Heart right ventricle (tissue), 16 donors: Measurements from ENCODE around the gene TFPT. TPM values are rescaled to one million over a fixed set of nuclear protein-coding genes. Genes with fewer than 3 reads are reported as not detected.

Experiments
- ATAC-seq, 8 donors: fragments of 200-7000 bp; cut with Tn5 transposase; one replicate each; pipeline ENCODE4 v1.9.1; 2020; ENCODE audit warnings: mild to moderate bottlenecking in 8 of 8, moderate library complexity in 8 of 8, moderate number of reproducible peaks in 1 of 8
- DNase-seq, 2 donors: peaks; one replicate each; pipeline ENCODE4 v3.0.0-alpha.2; 2020
- H3K27ac ChIP-seq, 10 donors: fragments of 200-600 bp; sonication (generic) in 2 of 10; one replicate each; pipeline versions ENCODE4 v1.5.0 to v1.8.0; 2020 to 2022; ENCODE audit warnings: mild to moderate bottlenecking in 3 of 10
- H3K27me3 ChIP-seq, 7 donors: fragments of 200-600 bp; one replicate each; pipeline ENCODE4 v1.8.0; 2021 to 2022; ENCODE audit warnings: mild to moderate bottlenecking in 2 of 7
- H3K36me3 ChIP-seq, 9 donors: fragments of 200-600 bp; sonication (generic) in 1 of 9; one replicate each; pipeline versions ENCODE4 v1.5.0 to v1.8.0; 2020 to 2022; ENCODE audit warnings: mild to moderate bottlenecking in 2 of 9
- H3K4me1 ChIP-seq, 9 donors: fragments of 200-600 bp; sonication (generic) in 1 of 9; one replicate each; pipeline versions ENCODE4 v1.5.0 to v1.8.0; 2020 to 2022; ENCODE audit warnings: mild to moderate bottlenecking in 4 of 9
- H3K4me3 ChIP-seq, 10 donors: fragments of 200-600 bp; sonication (generic) in 2 of 10; one replicate each; pipeline versions ENCODE4 v1.5.0 to v1.8.0; 2020 to 2022; ENCODE audit warnings: mild to moderate bottlenecking in 7 of 10, moderate library complexity in 2 of 10
- H3K9me3 ChIP-seq, 11 donors: fragments of 200-600 bp in 10 of 11; sonication (generic) in 2 of 11; one replicate each; pipeline versions ENCODE4 v1.5.0 to v1.8.0; 2013 to 2022; ENCODE audit warnings: mild to moderate bottlenecking in 2 of 11, control low read depth in 1 of 11, moderate library complexity in 1 of 11
- CTCF ChIP-seq, 9 donors: fragments of 200-600 bp; sonication (generic) in 2 of 9; IDR thresholded peaks; one replicate each; pipeline versions ENCODE4 v1.5.0 to v1.8.0; 2021 to 2022; ENCODE audit warnings: antibody characterized with exemption in 9 of 9, mild to moderate bottlenecking in 5 of 9, moderate library complexity in 1 of 9
- WGBS, 2 donors: extraction: QIAGEN DNeasy Blood & Tissue Kit; methylation state at CpG; one replicate each; pipeline ENCODE4 v1.1.7; 2013; ENCODE audit warnings: inconsistent platforms in 1 of 2; 5-methylcytosine and 5-hydroxymethylcytosine counted together
- intact Hi-C, 10 donors: fragments of 100-400 bp; cut with DNase I; formaldehyde crosslinking; loops; one replicate each; pipeline versions ENCODE4 v1.11.1 to v1.14.2; 2022
- polyA plus RNA-seq, 2 donors: library from polyadenylated mRNA; stranded (reverse); fragments of 200-250 nt; gene quantifications; one replicate each; pipeline ENCODE4 v1.2.3, GENCODE V29; 2013
- total RNA-seq, 10 donors: library from RNA; stranded (reverse); fragmentation: NEBNext Ultra II Directional in 3 of 10; extraction: Animal tissue kit (Norgen Biotek cat#: 25700) in 3 of 10; gene quantifications; one replicate each; pipeline versions ENCODE4 v1.2.1 to v1.2.4, GENCODE V29; 2021 to 2023
- donor health status: Arrhythmogenic right ventricular cardiomyopathy.
- donor health status: ischemic (EF 13 %, LVEDD 7.1; RV severe dilation, severe dysfunction).
- donor health status: healthy with polysubstance abuse.
- donor health status: DM: no; HTN: yes; CAD: no.
- donor health status: DM: no; HTN: no; CAD: no.
- donor health status: ischemic (EF 25% LVEDD 6.9; RV normal size, moderate dysfunction).
- donor health status: ischemic (EF 25% LVEDD 5.7; RV mildly dilated, moderate dysfunction).
- donor health status: healthy.
- donor health status: DM: yes; HTN: yes; CAD: no.
- donor health status: Ischemic cardiomyopathy.
- donor health status: ischemic (EF 35%, LVEDD 5.7; RV mildly dilated, moderate dysfunction).
- donor health status: nonischemic (EF 11% LVEDD 7.7; RV severe dilation, severe dysfunction).
- donor health status: DM: yes; HTN: yes; CAD: no.
- donor health status: PGD.
- donor health status: ischemic (EF 29% LVEDD 5.4; RV normal size, mild dysfunction).
- donor health status: nonischemic (EF 23%, LVEDD 6.1; RV moderate dilation, normal function).

Gene TFPT
- total and polyA plus RNA-seq, 12 donors = 11.0 to 33.8 (median 13.2) TPM

- ATAC-seq (no peak), DNase-seq (no peak)
- Histone ChIP-seq H3K27ac (no peak overlapping the region), H3K36me3 (peaks cover 0 to 45% (median 14%) of the 10 kb centered on the region in 9 donors), H3K27me3 (peaks cover 0 to 6% (median 0%) of the 10 kb centered on the region in 7 donors), H3K4me3 (no peak overlapping the region), H3K4me1 (peaks cover 4 to 16% (median 11%) of the 10 kb centered on the region in 9 donors), H3K9me3 (no peaks in the 10 kb centered on the region)
- intact Hi-C loops = no loop called here
- 79 to 84% methylated on average over 10 of the region's 10 CpGs for WGBS, 2 donors
- no peak for TF ChIP-seq CTCF (IDR thresholded peaks at IDR 0.05)
These were observed 18.0 kb upstream of the TFPT start for GRCh38 chr19:54133312-54133956.

GRCh38 chr19:54129617-54129996 is 14.2 kb upstream of the TFPT start:
- no peaks in the 10 kb centered on the region for H3K4me1 ChIP-seq
- peaks cover 4 to 83% (median 50%) of the 10 kb centered on the region in 9 donors for H3K36me3 ChIP-seq
- DNase-seq (no peak), ATAC-seq (no peak)
- no peak overlapping the region for H3K27ac ChIP-seq
- intact Hi-C loops = no loop called here
- H3K27me3 ChIP-seq = peaks cover 0 to 2% (median 0%) of the 10 kb centered on the region in 7 donors
- WGBS, 2 donors = 97 to 98% methylated on average over 20 of the region's 20 CpGs
- no peak overlapping the region for H3K4me3 ChIP-seq
- no peaks in the 10 kb centered on the region for H3K9me3 ChIP-seq
- TF ChIP-seq CTCF (IDR thresholded peaks at IDR 0.05) = no peak

- TF ChIP-seq CTCF (IDR thresholded peaks at IDR 0.05) = no peak
- Histone ChIP-seq H3K27ac (no peak overlapping the region), H3K27me3 (no peaks in the 10 kb centered on the region), H3K4me1 (no peaks in the 10 kb centered on the region), H3K36me3 (peaks cover 4 to 89% (median 56%) of the 10 kb centered on the region in 9 donors), H3K9me3 (no peaks in the 10 kb centered on the region), H3K4me3 (no peak overlapping the region)
- no peak for DNase-seq
- ATAC-seq = no peak
- intact Hi-C loops = no loop called here
- 95 to 96% methylated on average over 40 to 41 of the region's 41 CpGs for WGBS, 2 donors
These were observed 13.5 kb upstream of the TFPT start for GRCh38 chr19:54128796-54129616.

GRCh38 chr19:54128441-54128725 is 12.9 kb upstream of the TFPT start:
- Histone ChIP-seq H3K36me3 (peaks cover 4 to 95% (median 62%) of the 10 kb centered on the region in 9 donors), H3K9me3 (no peaks in the 10 kb centered on the region), H3K4me3 (no peak overlapping the region), H3K27me3 (no peaks in the 10 kb centered on the region), H3K4me1 (no peaks in the 10 kb centered on the region), H3K27ac (no peak overlapping the region)
- ATAC-seq (no peak), DNase-seq (no peak)
- intact Hi-C loops = no loop called here
- 88 to 95% methylated on average over 12 to 20 of the region's 20 CpGs for WGBS, 2 donors
- no peak for TF ChIP-seq CTCF (IDR thresholded peaks at IDR 0.05)
